MCF 10A (cell line): ENCODE results near the gene PLD3. TPM values are rescaled to one million over a fixed set of nuclear protein-coding genes. Genes with fewer than 3 reads are reported as not detected.
"Not testable (repeated sequence)": the region's sequence is repeated elsewhere in the genome, so short reads cannot be mapped to it uniquely, and the experiment has no call there.

Experiments
- BruUV-seq: library from RNA; stranded (reverse); fragments of 400-500 nt; replicated peaks from 2 replicates; lab custom pipeline; 2021; lab: Mats Ljungman, UMichigan
- CTCF ChIA-PET: fragments of 300-600 bp; sonication (Branson Sonifier 250); formaldehyde crosslinking; extraction: SDS; loops from one replicate; lab custom pipeline; 2021; ENCODE audit warnings: antibody characterized with exemption, inconsistent platforms; lab: Yijun Ruan, JAX
- POLR2A ChIA-PET: fragments of 300-600, 350-650 bp; sonication (Branson Sonifier 250); formaldehyde crosslinking; extraction: SDS; loops from one replicate; lab custom pipeline; 2020; ENCODE audit warnings: antibody characterized with exemption, inconsistent platforms; lab: Yijun Ruan, JAX
- DNase-seq: peaks from one replicate; pipeline ENCODE4 v3.0.0-alpha.2; 2018; ENCODE audit not compliant: unreplicated experiment
- H3K27ac Mint-ChIP-seq: one replicate; pipeline ENCODE4 v1.8.0; 2022; ENCODE audit warnings: mild to moderate bottlenecking, low read depth, mixed read lengths; ENCODE audit not compliant: unreplicated experiment
- H3K27me3 Mint-ChIP-seq: one replicate; pipeline ENCODE4 v1.8.0; 2022; ENCODE audit warnings: mixed read lengths; ENCODE audit not compliant: insufficient read depth, unreplicated experiment
- H3K36me3 Mint-ChIP-seq: one replicate; pipeline ENCODE4 v1.8.0; 2022; ENCODE audit warnings: mild to moderate bottlenecking, moderate library complexity, mixed read lengths; ENCODE audit not compliant: insufficient read depth, unreplicated experiment
- H3K4me1 Mint-ChIP-seq: one replicate; pipeline ENCODE4 v1.8.0; 2022; ENCODE audit warnings: mixed read lengths; ENCODE audit not compliant: insufficient read depth, unreplicated experiment
- H3K4me3 Mint-ChIP-seq: one replicate; pipeline ENCODE4 v1.8.0; 2022; ENCODE audit warnings: mild to moderate bottlenecking, moderate library complexity, mixed read lengths; ENCODE audit not compliant: unreplicated experiment
- H3K9me3 Mint-ChIP-seq: one replicate; pipeline ENCODE4 v1.8.0; 2022; ENCODE audit warnings: mixed read lengths; ENCODE audit not compliant: unreplicated experiment
- CTCF ChIP-seq: fragments of 200-600 bp; IDR thresholded peaks from one replicate; pipeline ENCODE4 v1.8.0; 2022; ENCODE audit warnings: antibody characterized with exemption, mild to moderate bottlenecking; ENCODE audit not compliant: unreplicated experiment
- intact Hi-C: fragments of 100-400 bp; cut with micrococcal nuclease; formaldehyde crosslinking; loops from 2 replicates; pipeline ENCODE4 v1.14.1; 2022
- total RNA-seq: library from RNA; stranded (reverse); gene quantifications from 2 replicates; pipeline ENCODE4 v1.2.3, GENCODE V29; 2022

PLD3 gene
- total RNA-seq, 1 experiment from 2014 or later, result 98.9 TPM

GRCh38 chr19:40400559-40400958 is 52.1 kb downstream of the PLD3 start:
- no peaks in the 10 kb centered on the region for H3K9me3 Mint-ChIP-seq
- TF ChIP-seq CTCF, result no peak
- BruUV-seq, result no TSS peak
- peaks cover 20% of the 10 kb centered on the region for H3K4me1 Mint-ChIP-seq
- intact Hi-C loops, result no loop called here
- ChIA-PET POLR2A (no interaction called here), CTCF (no interaction called here)
- H3K36me3 Mint-ChIP-seq, result no peaks in the 10 kb centered on the region
- H3K4me3 Mint-ChIP-seq, result no peak overlapping the region
- no peaks in the 10 kb centered on the region for H3K27me3 Mint-ChIP-seq
- no peak for DNase-seq
- H3K27ac Mint-ChIP-seq, result no peak overlapping the region

- no TSS peak for BruUV-seq
- DNase-seq, result peak; percentile 92
- Mint-ChIP-seq H3K36me3 (no peaks in the 10 kb centered on the region), H3K27me3 (no peaks in the 10 kb centered on the region), H3K4me1 (peaks cover 20% of the 10 kb centered on the region), H3K27ac (no peak overlapping the region), H3K9me3 (no peaks in the 10 kb centered on the region), H3K4me3 (peak overlapping the region; percentile 79)
- POLR2A ChIA-PET, result interaction anchor here (0.6 to 2.3 kb wide), 22 partner anchors 12 to 1998 kb away, joined by 3 to 23 read pairs (median 4); partner anchors contain the start of genes C19orf47, PLD3, SERTAD1 and SERTAD3
- TF ChIP-seq CTCF, result peak; percentile 6
- intact Hi-C loops, result no loop called here
- CTCF ChIA-PET, result interaction anchor here (0.6 to 1.7 kb wide), 5 partner anchors 14 to 98 kb away, joined by 3 to 9 read pairs (median 4); no protein-coding TSS in a partner anchor
Observed at GRCh38 chr19:40403262-40403984, 54.9 kb downstream of the PLD3 start.

- Mint-ChIP-seq H3K4me3 (no peak overlapping the region), H3K4me1 (peaks cover 16% of the 10 kb centered on the region), H3K9me3 (no peaks in the 10 kb centered on the region), H3K36me3 (no peaks in the 10 kb centered on the region), H3K27me3 (no peaks in the 10 kb centered on the region), H3K27ac (no peak overlapping the region)
- BruUV-seq, result no TSS peak
- no peak for TF ChIP-seq CTCF
- intact Hi-C loops, result no loop called here
- ChIA-PET CTCF (interaction anchor here (0.6 to 2.4 kb wide), 6 partner anchors 11 to 41 kb away, joined by 3 to 13 read pairs (median 3); no protein-coding TSS in a partner anchor), POLR2A (interaction anchor here (1.6 kb wide), 1 partner anchor 36 kb away, joined by 3 read pairs; no protein-coding TSS in a partner anchor)
- DNase-seq, result no peak
Observed at GRCh38 chr19:40407714-40408597, 59.5 kb downstream of the PLD3 start.

- H3K27me3 Mint-ChIP-seq, intact Hi-C loops, H3K4me3 Mint-ChIP-seq, DNase-seq, H3K27ac Mint-ChIP-seq, H3K36me3 Mint-ChIP-seq, H3K9me3 Mint-ChIP-seq, BruUV-seq: not testable (repeated sequence)
- CTCF ChIA-PET, result interaction anchor here (0.6 to 2.4 kb wide), 5 partner anchors 10 to 345 kb away, joined by 3 to 13 read pairs (median 3); no protein-coding TSS in a partner anchor
- POLR2A ChIA-PET, result interaction anchor here (1.2 kb wide), 1 partner anchor 35 kb away, joined by 3 read pairs; no protein-coding TSS in a partner anchor
- H3K4me1 Mint-ChIP-seq, result peaks cover 11% of the 10 kb centered on the region
Observed at GRCh38 chr19:40408598-40408925, 60.1 kb downstream of the PLD3 start.
